ENCODE data around the gene TRUB2. TPM values are rescaled to one million over a fixed set of nuclear protein-coding genes. Genes with fewer than 3 reads are reported as not detected.
"Not testable (repeated sequence)": the region's sequence is repeated elsewhere in the genome, so short reads cannot be mapped to it uniquely, and the experiment has no call there.

The TRUB2 gene
- polyA plus RNA-seq, 2 donors, result 12.5 to 18.8 TPM

- WGBS, 2 donors, result 83 to 92% methylated on average over 3 of the region's 3 CpGs
- no peaks in the 10 kb centered on the region for H3K27me3 ChIP-seq (ENCODE audit: control insufficient read depth in 1 of 2, insufficient read depth in 2 of 2, low read length in 2 of 2)
- no peak overlapping the region for H3K4me3 ChIP-seq (ENCODE audit: low read depth in 1 of 2, low read length in 2 of 2)
- no peaks in the 10 kb centered on the region for H3K9me3 ChIP-seq (ENCODE audit: control insufficient read depth in 2 of 2, insufficient read depth in 1 of 2, low read depth in 1 of 2, low read length in 1 of 2)
- peaks cover 4 to 7% of the 10 kb centered on the region in 2 donors for H3K36me3 ChIP-seq (ENCODE audit: control insufficient read depth in 2 of 2, insufficient read depth in 2 of 2, low read length in 1 of 2)
- no peaks in the 10 kb centered on the region for H3K4me1 ChIP-seq (ENCODE audit: control insufficient read depth in 2 of 2, insufficient read depth in 2 of 2, low read length in 1 of 2)
- no peak overlapping the region for H3K27ac ChIP-seq (ENCODE audit: low read depth in 2 of 2, low read length in 1 of 2)
These were observed 30.2 kb downstream of the TRUB2 start for GRCh38 chr9:128292009-128292408.

GRCh38 chr9:128288273-128289004 lies 33.8 kb downstream of the TRUB2 start:
- Histone ChIP-seq H3K27ac (ENCODE audit: low read depth in 2 of 2, low read length in 1 of 2) (no peak overlapping the region), H3K9me3 (ENCODE audit: control insufficient read depth in 2 of 2, insufficient read depth in 1 of 2, low read depth in 1 of 2, low read length in 1 of 2) (no peaks in the 10 kb centered on the region), H3K4me3 (ENCODE audit: low read depth in 1 of 2, low read length in 2 of 2) (no peak overlapping the region), H3K4me1 (ENCODE audit: control insufficient read depth in 2 of 2, insufficient read depth in 2 of 2, low read length in 1 of 2) (no peaks in the 10 kb centered on the region), H3K36me3 (ENCODE audit: control insufficient read depth in 2 of 2, insufficient read depth in 2 of 2, low read length in 1 of 2) (peaks cover 9 to 18% of the 10 kb centered on the region in 2 donors), H3K27me3 (ENCODE audit: control insufficient read depth in 1 of 2, insufficient read depth in 2 of 2, low read length in 2 of 2) (no peaks in the 10 kb centered on the region)
- 83 to 92% methylated on average over 9 to 11 of the region's 11 CpGs for WGBS, 2 donors

GRCh38 chr9:128286440-128286839 lies 35.8 kb downstream of the TRUB2 start:
- H3K9me3 ChIP-seq (ENCODE audit: control insufficient read depth in 2 of 2, insufficient read depth in 1 of 2, low read depth in 1 of 2, low read length in 1 of 2), result no peaks in the 10 kb centered on the region
- WGBS, 2 donors, result 57 to 59% methylated on average over 6 of the region's 6 CpGs
- H3K27ac ChIP-seq (ENCODE audit: low read depth in 2 of 2, low read length in 1 of 2), result no peak overlapping the region
- H3K27me3 ChIP-seq (ENCODE audit: control insufficient read depth in 1 of 2, insufficient read depth in 2 of 2, low read length in 2 of 2), result no peaks in the 10 kb centered on the region
- H3K4me1 ChIP-seq (ENCODE audit: control insufficient read depth in 2 of 2, insufficient read depth in 2 of 2, low read length in 1 of 2), result no peaks in the 10 kb centered on the region
- no peak overlapping the region for H3K4me3 ChIP-seq (ENCODE audit: low read depth in 1 of 2, low read length in 2 of 2)
- peaks cover 9 to 18% of the 10 kb centered on the region in 2 donors for H3K36me3 ChIP-seq (ENCODE audit: control insufficient read depth in 2 of 2, insufficient read depth in 2 of 2, low read length in 1 of 2)

GRCh38 chr9:128285033-128285784 lies 37.0 kb downstream of the TRUB2 start:
- Histone ChIP-seq H3K9me3 (ENCODE audit: control insufficient read depth in 2 of 2, insufficient read depth in 1 of 2, low read depth in 1 of 2, low read length in 1 of 2) (no peaks in the 10 kb centered on the region), H3K4me1 (ENCODE audit: control insufficient read depth in 2 of 2, insufficient read depth in 2 of 2, low read length in 1 of 2) (no peaks in the 10 kb centered on the region), H3K27me3 (ENCODE audit: control insufficient read depth in 1 of 2, insufficient read depth in 2 of 2, low read length in 2 of 2) (no peaks in the 10 kb centered on the region), H3K4me3 (ENCODE audit: low read depth in 1 of 2, low read length in 2 of 2) (no peak overlapping the region), H3K27ac (ENCODE audit: low read depth in 2 of 2, low read length in 1 of 2) (no peak overlapping the region), H3K36me3 (ENCODE audit: control insufficient read depth in 2 of 2, insufficient read depth in 2 of 2, low read length in 1 of 2) (peaks cover 9 to 18% of the 10 kb centered on the region in 2 donors)
- 93 to 97% methylated on average over 12 of the region's 12 CpGs for WGBS, 2 donors

GRCh38 chr9:128282500-128282899 lies 39.7 kb downstream of the TRUB2 start:
- H3K36me3 ChIP-seq (ENCODE audit: control insufficient read depth in 2 of 2, insufficient read depth in 2 of 2, low read length in 1 of 2), result peaks cover 5 to 11% of the 10 kb centered on the region in 2 donors
- H3K27me3 ChIP-seq (ENCODE audit: control insufficient read depth in 1 of 2, insufficient read depth in 2 of 2, low read length in 2 of 2), result no peaks in the 10 kb centered on the region
- H3K4me1 ChIP-seq (ENCODE audit: control insufficient read depth in 2 of 2, insufficient read depth in 2 of 2, low read length in 1 of 2), result peaks cover 0 to 2% of the 10 kb centered on the region in 2 donors
- 94 to 99% methylated on average over 6 of the region's 6 CpGs for WGBS, 2 donors
- H3K4me3 ChIP-seq (ENCODE audit: low read depth in 1 of 2, low read length in 2 of 2), result no peak overlapping the region
- H3K27ac ChIP-seq (ENCODE audit: low read depth in 2 of 2, low read length in 1 of 2), result no peak overlapping the region
- H3K9me3 ChIP-seq (ENCODE audit: control insufficient read depth in 2 of 2, insufficient read depth in 1 of 2, low read depth in 1 of 2, low read length in 1 of 2), result no peaks in the 10 kb centered on the region

GRCh38 chr9:128280084-128280622 lies 42.1 kb downstream of the TRUB2 start:
- Histone ChIP-seq H3K36me3 (ENCODE audit: control insufficient read depth in 2 of 2, insufficient read depth in 2 of 2, low read length in 1 of 2) (no peaks in the 10 kb centered on the region), H3K27ac (ENCODE audit: low read depth in 2 of 2, low read length in 1 of 2) (no peak overlapping the region), H3K4me3 (ENCODE audit: low read depth in 1 of 2, low read length in 2 of 2) (no peak overlapping the region), H3K4me1 (ENCODE audit: control insufficient read depth in 2 of 2, insufficient read depth in 2 of 2, low read length in 1 of 2) (peaks cover 3 to 9% of the 10 kb centered on the region in 2 donors), H3K27me3 (ENCODE audit: control insufficient read depth in 1 of 2, insufficient read depth in 2 of 2, low read length in 2 of 2) (no peaks in the 10 kb centered on the region), H3K9me3 (ENCODE audit: control insufficient read depth in 2 of 2, insufficient read depth in 1 of 2, low read depth in 1 of 2, low read length in 1 of 2) (no peaks in the 10 kb centered on the region)
- WGBS, 2 donors, result 89 to 95% methylated on average over 5 of the region's 5 CpGs

GRCh38 chr9:128279088-128280073 lies 42.9 kb downstream of the TRUB2 start:
- not testable (repeated sequence) for H3K27ac ChIP-seq (ENCODE audit: low read depth in 2 of 2, low read length in 1 of 2); H3K27me3 ChIP-seq (ENCODE audit: control insufficient read depth in 1 of 2, insufficient read depth in 2 of 2, low read length in 2 of 2); H3K9me3 ChIP-seq (ENCODE audit: control insufficient read depth in 2 of 2, insufficient read depth in 1 of 2, low read depth in 1 of 2, low read length in 1 of 2); H3K4me3 ChIP-seq (ENCODE audit: low read depth in 1 of 2, low read length in 2 of 2); H3K36me3 ChIP-seq (ENCODE audit: control insufficient read depth in 2 of 2, insufficient read depth in 2 of 2, low read length in 1 of 2); H3K4me1 ChIP-seq (ENCODE audit: control insufficient read depth in 2 of 2, insufficient read depth in 2 of 2, low read length in 1 of 2)
- WGBS, 2 donors, result 75 to 77% methylated on average over 22 of the region's 22 CpGs

GRCh38 chr9:128276574-128277270 lies 45.5 kb downstream of the TRUB2 start:
- Histone ChIP-seq H3K27me3 (ENCODE audit: control insufficient read depth in 1 of 2, insufficient read depth in 2 of 2, low read length in 2 of 2) (no peaks in the 10 kb centered on the region), H3K36me3 (ENCODE audit: control insufficient read depth in 2 of 2, insufficient read depth in 2 of 2, low read length in 1 of 2) (peaks cover 0 to 10% of the 10 kb centered on the region in 2 donors), H3K9me3 (ENCODE audit: control insufficient read depth in 2 of 2, insufficient read depth in 1 of 2, low read depth in 1 of 2, low read length in 1 of 2) (no peaks in the 10 kb centered on the region), H3K4me3 (ENCODE audit: low read depth in 1 of 2, low read length in 2 of 2) (peak overlapping the region; percentile 75 to 80), H3K27ac (ENCODE audit: low read depth in 2 of 2, low read length in 1 of 2) (peak overlapping the region; percentile 85 to 91), H3K4me1 (ENCODE audit: control insufficient read depth in 2 of 2, insufficient read depth in 2 of 2, low read length in 1 of 2) (peaks cover 3 to 12% of the 10 kb centered on the region in 2 donors)
- 7 to 11% methylated on average over 23 of the region's 23 CpGs for WGBS, 2 donors
